Sigmoid colon (tissue), 7 donors: Measurements from ENCODE around the gene ZNF638. TPM values are rescaled to one million over a fixed set of nuclear protein-coding genes. Genes with fewer than 3 reads are reported as not detected.

ENCODE experiments used
- DNase-seq: peaks from one replicate; pipeline ENCODE4 v3.0.0-alpha.2; 2019
- H3K27ac ChIP-seq, 4 donors: fragments of 200-600 bp; sonication (generic); one replicate each; pipeline ENCODE4 v1.5.1; 2016 to 2019; ENCODE audit warnings: mild to moderate bottlenecking in 1 of 4
- H3K27me3 ChIP-seq, 3 donors: fragments of 200-600 bp; sonication (generic); one replicate each; pipeline ENCODE4 v1.5.1; 2019; ENCODE audit warnings: mild to moderate bottlenecking in 1 of 3
- H3K36me3 ChIP-seq, 4 donors: fragments of 200-600 bp; sonication (generic); one replicate each; pipeline ENCODE4 v1.5.1; 2016 to 2019
- H3K4me1 ChIP-seq, 4 donors: fragments of 200-600 bp; sonication (generic); one replicate each; pipeline ENCODE4 v1.5.1; 2017 to 2019
- H3K4me3 ChIP-seq, 4 donors: fragments of 200-600 bp; sonication (generic); one replicate each; pipeline ENCODE4 v1.5.1; 2017 to 2019; ENCODE audit warnings: mild to moderate bottlenecking in 2 of 4, moderate library complexity in 1 of 4
- H3K9me3 ChIP-seq, 4 donors: fragments of 200-600 bp in 3 of 4; sonication (generic) in 3 of 4; one replicate each; pipeline versions ENCODE4 v1.5.1 to v1.6.1; 2013 to 2019
- EP300 ChIP-seq, 4 donors: sonication (generic); formaldehyde crosslinking; IDR thresholded peaks; one replicate each; pipeline ENCODE4 v1.6.1; 2017; ENCODE audit warnings: antibody characterized with exemption in 4 of 4
- POLR2A ChIP-seq, 2 donors: fragments of 450-650 bp; IDR thresholded peaks; one replicate each; pipeline ENCODE4 v1.6.1; 2016; ENCODE audit warnings: antibody characterized with exemption in 2 of 2, mild to moderate bottlenecking in 2 of 2, moderate library complexity in 2 of 2
- POLR2AphosphoS5 ChIP-seq, 4 donors: sonication (generic); formaldehyde crosslinking; IDR thresholded peaks; one replicate each; pipeline ENCODE4 v1.6.1; 2017; ENCODE audit warnings: antibody characterized with exemption in 4 of 4
- WGBS, 2 donors: extraction: QIAGEN DNeasy Blood & Tissue Kit; methylation state at CpG; one replicate each; pipeline ENCODE4 v1.1.7; 2013; 5-methylcytosine and 5-hydroxymethylcytosine counted together
- intact Hi-C: fragments of 100-400 bp; cut with DNase I; formaldehyde crosslinking; loops from one replicate; pipeline ENCODE4 v1.15.1; 2023
- polyA plus RNA-seq, 3 donors: library from polyadenylated mRNA; stranded (reverse); fragments of 200-250 nt; gene quantifications; one replicate each; pipeline ENCODE4 v1.2.3, GENCODE V29; 2013
- total RNA-seq, 4 donors: library from RNA; depleted of rRNA; stranded (reverse); fragments of >200 nt; gene quantifications; one replicate each; pipeline ENCODE4 v1.1.0, GENCODE V29; 2016
- TF ChIP-seq, protein P1 (sequence below), 4 experiments: fragments of 450-650 bp in 3 of 4; fragments of 200-600 bp in 1 of 4; IDR thresholded peaks; one replicate each; pipeline ENCODE4 v1.5.1; 2016 to 2019; ENCODE audit warnings: antibody characterized with exemption in 4 of 4, mild to moderate bottlenecking in 3 of 4, moderate library complexity in 2 of 4
- donor health status: healthy with polysubstance abuse.
- donor health status: Bipolar disorder and iron deficiency.
- donor health status: healthy.

The ZNF638 gene
- total and polyA plus RNA-seq, 7 donors, result 28.7 to 184 (median 161) TPM

- no peak for TF ChIP-seq EP300 (IDR thresholded peaks at IDR 0.05)
- TF ChIP-seq, protein P1, sequence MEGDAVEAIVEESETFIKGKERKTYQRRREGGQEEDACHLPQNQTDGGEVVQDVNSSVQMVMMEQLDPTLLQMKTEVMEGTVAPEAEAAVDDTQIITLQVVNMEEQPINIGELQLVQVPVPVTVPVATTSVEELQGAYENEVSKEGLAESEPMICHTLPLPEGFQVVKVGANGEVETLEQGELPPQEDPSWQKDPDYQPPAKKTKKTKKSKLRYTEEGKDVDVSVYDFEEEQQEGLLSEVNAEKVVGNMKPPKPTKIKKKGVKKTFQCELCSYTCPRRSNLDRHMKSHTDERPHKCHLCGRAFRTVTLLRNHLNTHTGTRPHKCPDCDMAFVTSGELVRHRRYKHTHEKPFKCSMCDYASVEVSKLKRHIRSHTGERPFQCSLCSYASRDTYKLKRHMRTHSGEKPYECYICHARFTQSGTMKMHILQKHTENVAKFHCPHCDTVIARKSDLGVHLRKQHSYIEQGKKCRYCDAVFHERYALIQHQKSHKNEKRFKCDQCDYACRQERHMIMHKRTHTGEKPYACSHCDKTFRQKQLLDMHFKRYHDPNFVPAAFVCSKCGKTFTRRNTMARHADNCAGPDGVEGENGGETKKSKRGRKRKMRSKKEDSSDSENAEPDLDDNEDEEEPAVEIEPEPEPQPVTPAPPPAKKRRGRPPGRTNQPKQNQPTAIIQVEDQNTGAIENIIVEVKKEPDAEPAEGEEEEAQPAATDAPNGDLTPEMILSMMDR (IDR thresholded peaks at IDR 0.05), result no peak
- TF ChIP-seq POLR2A (IDR thresholded peaks at IDR 0.05), result no peak
- TF ChIP-seq POLR2AphosphoS5 (IDR thresholded peaks at IDR 0.05), result no peak
- intact Hi-C loops, result no loop called here
Measured at GRCh38 chr2:71472019-71472418, 140.4 kb downstream of the ZNF638 start.

GRCh38 chr2:71473346-71474031 lies 141.9 kb downstream of the ZNF638 start:
- peak; percentile 30 for DNase-seq
- no peaks in the 10 kb centered on the region for H3K36me3 ChIP-seq
- H3K27me3 ChIP-seq, result no peaks in the 10 kb centered on the region
- H3K4me1 ChIP-seq, result peaks cover 0 to 17% (median 3%) of the 10 kb centered on the region in 4 donors
- H3K4me3 ChIP-seq, result no peak overlapping the region
- no peak for TF ChIP-seq EP300 (IDR thresholded peaks at IDR 0.05)
- TF ChIP-seq POLR2A (IDR thresholded peaks at IDR 0.05), result no peak
- TF ChIP-seq, protein P1 (IDR thresholded peaks at IDR 0.05), result no peak
- WGBS, 2 donors, result 91% methylated on average over 9 of the region's 9 CpGs
- intact Hi-C loops, result no loop called here
- no peak overlapping the region for H3K27ac ChIP-seq
- H3K9me3 ChIP-seq, result no peaks in the 10 kb centered on the region

More at GRCh38 chr2:71472019-71472418, 140.4 kb downstream of the ZNF638 start:
- WGBS, 2 donors, result 45 to 53% methylated on average over 2 of the region's 2 CpGs
- H3K27ac ChIP-seq, result no peak overlapping the region
- H3K27me3 ChIP-seq, result no peaks in the 10 kb centered on the region
- H3K4me3 ChIP-seq, result no peak overlapping the region
- no peaks in the 10 kb centered on the region for H3K9me3 ChIP-seq
- no peaks in the 10 kb centered on the region for H3K36me3 ChIP-seq
- no peak for DNase-seq
- peaks cover 0 to 24% (median 5%) of the 10 kb centered on the region in 4 donors for H3K4me1 ChIP-seq

DNA sequence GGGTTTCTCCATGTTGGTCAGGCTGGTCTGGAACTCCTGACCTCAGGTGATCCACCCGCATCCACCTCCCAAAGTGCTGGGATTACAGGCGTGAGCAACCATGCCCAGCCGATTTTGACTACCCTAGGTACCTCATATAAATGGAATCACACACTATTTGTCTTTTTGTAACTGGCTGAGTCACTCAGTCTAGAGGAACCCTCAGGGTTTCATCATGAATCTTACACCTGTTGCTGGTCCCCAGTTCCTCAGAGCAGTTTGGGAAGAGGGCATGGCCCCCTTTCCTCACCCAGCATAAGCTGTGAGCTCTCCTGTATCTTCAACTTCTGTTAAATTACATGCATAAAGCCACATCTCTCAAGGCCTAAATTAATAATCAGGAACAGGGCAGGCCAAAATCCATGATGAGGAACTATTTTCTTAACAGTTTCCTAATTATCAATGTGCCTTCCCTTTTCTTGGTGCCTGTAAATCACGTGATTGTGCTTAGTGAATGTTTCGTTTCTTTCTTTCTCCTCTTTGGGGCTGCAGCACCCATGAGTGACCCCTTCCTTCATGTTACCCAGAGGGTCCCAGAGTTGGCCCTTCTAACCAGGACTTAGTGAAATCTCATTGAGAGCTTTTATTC lies 142.6 kb downstream of the ZNF638 start:
- WGBS, 2 donors, result 85 to 91% methylated on average over 5 of the region's 5 CpGs
- Histone ChIP-seq H3K4me3 (no peak overlapping the region), H3K27me3 (no peaks in the 10 kb centered on the region), H3K4me1 (peaks cover 0 to 12% (median 2%) of the 10 kb centered on the region in 4 donors), H3K9me3 (no peaks in the 10 kb centered on the region), H3K27ac (peak overlapping the region in 2 of 4 donors; percentile 6 to 34), H3K36me3 (no peaks in the 10 kb centered on the region)
- intact Hi-C loops, result no loop called here
- DNase-seq, result no peak
- TF ChIP-seq EP300 (IDR thresholded peaks at IDR 0.05) (no peak), POLR2AphosphoS5 (IDR thresholded peaks at IDR 0.05) (no peak), POLR2A (IDR thresholded peaks at IDR 0.05) (no peak)
- TF ChIP-seq, protein P1 (IDR thresholded peaks at IDR 0.05), result no peak

- Histone ChIP-seq H3K27ac (peak overlapping the region in 2 of 4 donors; percentile 6 to 34), H3K4me3 (no peak overlapping the region), H3K9me3 (no peaks in the 10 kb centered on the region), H3K27me3 (no peaks in the 10 kb centered on the region), H3K36me3 (no peaks in the 10 kb centered on the region), H3K4me1 (peaks cover 0 to 9% (median 0%) of the 10 kb centered on the region in 4 donors)
- 87 to 91% methylated on average over 10 of the region's 10 CpGs for WGBS, 2 donors
- intact Hi-C loops, result no loop called here
- TF ChIP-seq POLR2A (IDR thresholded peaks at IDR 0.05), result no peak
- TF ChIP-seq EP300 (IDR thresholded peaks at IDR 0.05), result no peak
- TF ChIP-seq, protein P1 (IDR thresholded peaks at IDR 0.05), result no peak
- no peak for TF ChIP-seq POLR2AphosphoS5 (IDR thresholded peaks at IDR 0.05)
- peak; percentile 42 for DNase-seq
Measured at GRCh38 chr2:71474744-71475397, 143.3 kb downstream of the ZNF638 start.
